Left cardiac atrium (tissue), 4 donors: ENCODE data around the gene CDK18. TPM values are rescaled to one million over a fixed set of nuclear protein-coding genes. Genes with fewer than 3 reads are reported as not detected.
A peak's percentile ranks its signal among the peaks of the same experiment; 100 is the strongest.

Source experiments
- ATAC-seq, 2 donors: fragments of 200-7000 bp; cut with Tn5 transposase; one replicate each; pipeline ENCODE4 v1.9.1; 2020; ENCODE audit warnings: mild to moderate bottlenecking in 2 of 2, moderate library complexity in 2 of 2
- DNase-seq: peaks from one replicate; pipeline ENCODE4 v3.0.0-alpha.2; 2020
- intact Hi-C, 2 donors: fragments of 100-400 bp; cut with DNase I; formaldehyde crosslinking; loops; one replicate each; pipeline versions ENCODE4 v1.14.1 to v1.15.1; 2022 to 2023
- total RNA-seq, 2 donors: library from RNA; stranded (reverse); fragmentation: NEBNext Ultra II Directional; extraction: Animal tissue kit (Norgen Biotek cat#: 25700); gene quantifications; one replicate each; pipeline ENCODE4 v1.2.1, GENCODE V29; 2021
- donor health status: DM: no; HTN: yes; CAD: no.
- donor health status: DM: no; HTN: yes; CAD: no; lungs with severe emphysema.
- donor health status: DM: yes; HTN: yes; CAD: no.
- donor health status: Dilated cardiomyopathy.

Gene CDK18
- total RNA-seq, 2 donors from 2014 or later: 102 to 118 TPM

DNA sequence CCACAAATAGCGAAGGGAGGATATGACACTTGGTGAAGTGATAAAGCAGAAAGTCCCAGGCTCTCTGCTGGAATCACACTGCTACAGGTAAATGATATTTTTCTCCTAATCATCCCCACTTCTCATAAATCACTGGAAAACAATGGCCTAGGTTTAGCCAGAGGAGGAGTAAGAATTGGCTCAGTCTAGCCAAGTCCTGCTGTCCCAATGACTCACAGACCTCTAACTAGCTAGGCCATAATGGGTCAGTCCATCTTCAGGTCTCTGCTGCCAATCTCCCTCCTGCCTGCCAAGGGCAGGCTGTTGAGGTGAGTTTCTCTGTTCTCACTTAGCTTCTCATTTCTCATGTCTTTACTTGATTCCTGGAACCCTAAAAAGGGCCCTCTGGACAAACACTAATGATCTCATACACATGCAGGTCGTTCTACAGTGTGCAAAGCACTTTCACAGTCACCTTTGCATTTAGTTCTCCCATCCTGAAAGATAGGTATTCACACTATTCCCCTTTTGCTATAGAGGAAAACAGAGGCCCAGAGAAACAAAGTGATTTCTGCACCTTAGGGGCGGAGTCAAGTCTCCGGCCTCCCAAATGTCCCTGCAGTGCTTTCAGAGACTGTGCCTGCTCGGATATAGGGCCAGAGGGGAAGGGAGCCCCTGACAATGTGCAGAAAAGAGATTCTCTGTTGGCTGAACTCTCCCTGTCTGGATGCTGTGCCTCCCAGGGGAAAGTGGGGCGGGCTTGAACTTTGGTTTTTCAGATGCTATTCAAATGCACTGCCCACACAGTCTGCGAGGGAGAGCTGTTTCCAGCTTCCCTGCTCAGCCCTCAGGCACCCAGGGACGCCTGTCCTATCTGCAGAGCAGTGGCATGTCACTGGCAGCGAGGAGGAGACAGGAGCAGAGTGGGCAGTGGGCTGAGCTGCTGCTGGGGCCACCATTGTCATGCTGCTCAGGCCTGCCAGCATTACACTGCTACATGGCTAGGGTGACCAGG is 3.9 kb upstream of the CDK18 start:
- peak in 1 of 2 donors; percentile 37 for ATAC-seq
- DNase-seq: no peak
- intact Hi-C loops: no loop called here

DNA sequence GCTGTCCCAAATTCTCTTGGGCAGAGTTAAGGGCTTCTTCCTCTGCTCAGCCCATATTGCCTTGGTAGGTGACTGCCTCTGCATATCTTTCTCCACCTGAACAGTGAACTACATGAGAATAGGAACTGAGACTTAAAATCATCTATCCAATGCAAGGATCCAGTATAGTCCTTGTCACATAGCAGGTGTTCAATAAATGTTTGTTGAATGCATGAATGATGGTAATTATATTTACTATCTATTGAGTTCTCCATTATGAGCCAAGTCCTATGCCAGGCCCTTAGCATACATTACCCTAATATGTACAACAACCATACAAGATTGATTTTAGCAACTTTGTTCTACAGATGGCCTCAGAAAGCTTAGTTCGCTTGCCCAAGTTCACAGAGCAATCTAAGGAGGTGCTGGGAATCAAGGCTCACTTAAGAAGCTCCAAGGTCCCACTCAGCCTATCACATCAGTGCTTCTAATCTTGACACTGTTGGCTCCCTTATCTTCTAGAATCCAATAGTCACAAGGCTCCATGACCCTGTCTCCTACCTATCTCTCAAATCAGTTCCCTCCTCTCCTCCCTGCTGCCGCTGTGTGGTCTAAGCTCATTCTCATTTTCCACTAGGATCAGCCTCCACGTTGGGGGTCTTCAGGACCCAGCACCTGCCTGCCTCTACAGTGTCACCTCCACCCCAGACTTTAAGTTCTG is 2.2 kb upstream of the CDK18 start:
- no peak for ATAC-seq
- no peak for DNase-seq
- intact Hi-C loops: no loop called here

DNA sequence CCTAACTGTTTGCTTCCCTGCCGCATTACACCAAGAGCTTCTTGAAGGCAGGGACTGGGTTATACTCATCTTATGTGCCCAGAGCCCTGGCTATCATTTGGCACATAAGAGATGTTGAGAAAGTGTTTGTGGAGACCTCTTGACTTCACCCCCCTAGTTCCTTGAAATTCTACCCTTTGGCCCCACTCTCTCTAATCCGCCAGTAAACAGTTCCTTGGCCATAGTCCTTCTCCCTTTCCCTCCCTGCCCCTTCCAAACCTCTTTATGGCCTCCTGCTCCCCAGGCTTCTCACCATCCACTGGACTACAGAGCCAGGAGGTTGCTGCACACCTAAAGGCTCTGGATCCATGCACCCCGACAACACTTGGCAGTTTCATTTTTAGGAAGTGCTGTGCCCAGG is 1.5 kb upstream of the CDK18 start:
- ATAC-seq (no peak), DNase-seq (no peak)
- intact Hi-C loops: no loop called here

DNA sequence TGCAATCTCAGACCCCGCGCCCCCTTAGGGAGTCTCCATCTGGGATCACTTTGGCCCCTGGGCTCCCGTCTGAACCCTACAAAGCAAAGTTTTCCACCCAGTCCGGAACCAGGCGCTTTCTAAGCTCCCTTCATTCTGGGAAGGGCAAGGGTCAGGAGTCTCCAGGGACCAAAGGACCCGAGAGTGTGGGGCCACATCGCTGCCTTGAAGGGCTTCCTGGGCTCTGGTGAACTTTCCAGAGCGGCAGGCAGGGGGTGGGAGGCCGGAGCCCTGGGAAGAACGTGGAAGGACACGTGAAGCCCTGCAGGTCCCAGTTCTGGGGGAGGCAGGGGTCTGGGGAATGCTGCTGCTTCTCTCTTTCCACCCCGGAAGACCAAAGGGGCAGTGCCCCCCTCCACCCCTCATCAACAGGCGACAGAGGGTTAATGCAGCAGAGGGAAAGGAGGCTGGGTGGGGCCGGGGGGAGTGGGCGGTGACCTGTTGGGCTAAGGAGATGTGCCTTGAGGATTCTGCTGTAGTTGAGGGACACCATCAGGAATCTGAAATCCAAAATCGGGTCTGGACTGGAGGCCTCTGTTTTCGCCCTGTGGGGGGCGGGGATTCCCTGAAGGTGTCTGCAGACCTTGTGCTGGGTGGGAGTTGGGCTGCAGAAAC is 734 bp downstream of the CDK18 start:
- DNase-seq (no peak), ATAC-seq (peak; percentile 9 to 21)
- intact Hi-C loops: no loop called here

DNA sequence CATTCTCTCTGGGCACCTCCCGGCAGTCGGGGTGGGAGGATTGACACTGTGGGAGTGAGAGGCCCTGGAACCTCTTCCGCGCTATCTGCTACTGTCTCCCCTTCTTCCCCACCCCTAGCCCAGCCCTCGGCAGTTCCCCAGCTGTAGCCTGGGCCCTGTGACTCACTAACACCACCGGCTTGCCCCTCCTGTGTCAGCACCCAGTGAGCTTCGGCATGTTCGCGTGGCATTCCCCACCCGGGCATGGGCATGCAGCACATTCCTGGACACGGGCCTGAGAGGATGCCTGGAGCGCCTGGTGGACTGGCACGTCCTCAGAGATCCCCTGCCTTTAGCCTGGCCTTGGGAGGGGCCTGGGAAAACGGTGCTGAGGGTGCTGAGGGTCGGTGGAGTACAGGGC is 1.3 kb downstream of the CDK18 start:
- intact Hi-C loops: no loop called here
- ATAC-seq (peak; percentile 76 to 78), DNase-seq (peak; percentile 65)

DNA sequence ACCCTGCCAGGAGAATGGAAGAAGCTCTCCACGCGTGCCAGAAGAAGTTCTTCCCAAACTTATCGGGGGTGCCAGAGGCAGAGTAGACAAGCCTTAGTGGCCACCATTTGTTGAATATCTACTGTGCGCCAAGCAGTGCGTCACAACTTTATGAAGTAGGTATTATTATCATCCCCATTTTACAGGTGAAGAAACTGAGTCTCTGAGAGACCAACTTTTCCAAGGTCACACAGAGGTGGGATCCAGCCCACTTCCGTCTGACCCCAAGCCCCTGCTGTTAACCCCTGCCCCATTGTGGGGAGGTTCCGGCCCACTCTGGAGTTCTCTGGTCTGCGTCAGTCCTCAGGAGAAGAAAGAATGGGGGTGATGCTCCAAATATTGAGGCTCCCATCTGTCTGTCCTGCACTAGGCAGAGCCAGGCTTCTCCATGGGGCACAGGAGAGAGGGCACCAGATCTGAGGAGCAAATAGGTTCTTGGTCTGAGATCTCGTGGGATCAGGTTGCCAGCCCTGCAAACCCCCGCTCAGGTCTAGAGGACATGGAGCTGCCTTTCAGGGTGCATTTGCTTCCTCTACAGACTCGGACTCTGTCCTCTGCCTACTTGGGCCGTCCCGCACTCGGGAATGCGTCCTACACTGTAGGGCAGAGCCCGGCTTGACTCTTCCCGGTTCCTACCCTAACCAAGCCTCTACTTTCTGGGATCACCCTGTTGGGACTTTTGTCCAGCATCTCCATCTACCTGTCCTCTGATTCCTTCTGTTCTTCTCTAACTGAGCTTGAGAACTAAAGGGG is 2.1 kb downstream of the CDK18 start:
- intact Hi-C loops: no loop called here
- no peak for ATAC-seq
- DNase-seq: no peak

DNA sequence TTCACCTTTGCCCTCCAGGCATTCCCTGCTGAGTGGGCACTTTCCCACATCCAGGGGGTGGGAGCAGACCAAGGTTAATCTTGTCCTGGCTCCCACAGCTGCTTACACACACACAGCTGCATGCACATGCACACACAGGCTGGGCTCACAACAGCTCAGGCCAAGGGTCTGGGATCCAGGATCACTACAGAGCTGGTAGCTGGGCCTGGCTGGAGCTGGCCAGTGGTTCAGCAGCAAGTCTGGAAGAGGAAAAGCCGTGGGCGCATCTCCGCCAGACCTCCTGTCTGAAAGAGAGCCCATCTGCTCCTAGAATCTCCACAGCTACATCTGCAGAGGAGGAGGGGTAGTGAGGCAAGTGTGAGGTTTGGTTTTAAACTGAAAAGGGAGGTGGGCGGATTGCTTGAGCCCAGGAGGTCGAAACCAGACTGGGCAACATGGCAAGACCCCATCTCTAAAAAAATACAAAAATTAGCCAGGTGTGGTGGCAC is 3.8 kb downstream of the CDK18 start:
- intact Hi-C loops: no loop called here
- ATAC-seq (no peak), DNase-seq (no peak)

DNA sequence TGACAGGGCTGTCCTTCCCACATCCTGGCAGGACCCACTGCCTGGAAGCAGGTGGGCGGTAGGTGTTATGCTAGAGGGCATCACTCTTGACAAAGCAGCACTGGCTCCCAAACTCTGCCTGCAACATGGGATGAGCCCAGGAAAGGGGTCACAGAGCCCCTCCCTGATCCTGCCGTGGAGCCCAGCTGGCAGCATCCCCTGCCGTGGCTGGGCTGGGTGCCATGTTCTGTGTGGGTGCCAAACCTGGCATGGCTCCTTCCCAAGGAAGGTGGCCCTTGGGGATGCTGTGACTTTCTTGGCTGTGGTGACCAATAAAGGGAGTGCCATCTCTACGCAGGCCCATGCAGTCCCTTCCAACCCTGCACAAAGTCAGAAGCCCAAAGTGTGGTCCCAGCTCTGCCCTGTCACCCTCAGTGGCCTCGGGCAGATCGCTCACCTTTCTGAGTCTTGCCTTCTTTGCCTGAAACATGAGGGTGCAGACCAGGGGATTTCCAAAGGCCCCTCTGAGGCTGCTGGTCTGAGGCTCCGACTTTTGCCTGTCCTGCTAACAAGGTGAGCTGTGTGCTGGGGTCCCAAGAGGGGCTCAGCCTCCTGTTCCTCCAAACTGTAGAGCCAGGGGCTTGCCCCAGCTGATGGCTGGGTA is 6.0 kb downstream of the CDK18 start:
- DNase-seq (no peak), ATAC-seq (peak; percentile 6 to 21)
- intact Hi-C loops: no loop called here

DNA sequence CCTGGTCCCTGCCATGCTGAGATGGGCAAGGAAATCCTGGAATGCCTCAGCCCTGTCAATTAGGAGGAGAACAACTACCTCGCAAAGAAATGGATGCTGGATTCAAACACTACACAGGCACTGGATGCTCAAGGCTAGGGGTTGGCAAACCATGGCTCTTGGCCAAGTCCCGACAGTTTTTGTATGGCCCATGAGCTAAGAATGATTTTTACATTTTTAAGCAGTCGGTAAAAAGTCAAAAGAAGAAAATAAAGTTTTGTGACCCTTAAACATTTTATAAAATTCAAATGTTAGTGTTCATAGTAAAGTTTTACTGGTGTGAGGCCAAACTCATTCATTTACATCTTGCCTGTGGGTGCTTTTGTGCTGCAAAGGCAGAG is 6.5 kb downstream of the CDK18 start:
- intact Hi-C loops: no loop called here
- ATAC-seq (no peak), DNase-seq (no peak)

DNA sequence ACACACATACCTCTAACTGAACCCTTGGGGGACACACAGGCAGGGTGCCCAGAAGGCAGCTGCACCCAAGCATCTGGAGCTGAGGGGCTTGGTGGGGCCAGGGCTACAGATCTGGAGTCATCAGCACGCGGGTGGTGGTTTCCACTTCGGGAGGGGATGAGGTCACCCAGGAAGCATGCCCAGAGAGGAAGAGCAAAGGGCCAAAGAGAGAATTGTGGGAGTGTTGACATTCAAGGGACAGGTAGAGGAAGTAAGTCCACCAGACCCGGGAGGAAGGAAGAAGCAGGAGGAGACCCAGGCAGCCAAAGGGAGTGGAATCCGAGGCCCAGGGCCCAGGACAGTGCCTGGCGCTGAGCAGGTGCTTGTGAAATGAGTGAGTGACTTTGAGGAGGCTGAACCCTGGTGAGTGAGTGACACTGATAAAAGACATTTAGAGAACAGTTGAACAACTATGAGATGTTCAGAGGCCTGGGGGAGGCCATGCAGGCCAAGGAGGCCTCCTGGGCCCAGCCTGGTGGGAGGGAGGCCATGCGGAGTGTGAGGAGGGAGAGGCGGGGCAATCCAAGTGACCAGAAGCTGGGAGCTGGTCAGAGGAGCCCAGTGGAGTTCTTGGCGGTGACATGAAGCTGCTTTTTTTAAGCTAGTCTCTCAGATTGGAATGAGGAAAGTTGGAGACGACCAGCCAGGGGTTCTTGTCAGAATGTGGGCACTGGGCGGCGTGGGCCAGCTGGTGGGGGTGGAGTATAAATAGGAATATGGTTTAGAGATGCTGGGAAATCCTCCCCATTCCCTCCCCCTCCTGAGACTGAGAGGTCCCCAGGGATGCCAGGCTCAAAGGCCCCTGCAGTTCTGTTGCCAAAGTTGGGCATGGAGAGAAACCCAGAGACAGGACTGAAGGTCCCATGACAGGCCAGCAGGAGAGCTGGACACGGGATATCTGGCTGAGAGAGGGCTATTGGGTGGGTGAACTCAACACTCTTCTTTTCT is 7.9 kb downstream of the CDK18 start:
- intact Hi-C loops: no loop called here
- ATAC-seq (peak; percentile 70 to 71), DNase-seq (peak; percentile 50)

DNA sequence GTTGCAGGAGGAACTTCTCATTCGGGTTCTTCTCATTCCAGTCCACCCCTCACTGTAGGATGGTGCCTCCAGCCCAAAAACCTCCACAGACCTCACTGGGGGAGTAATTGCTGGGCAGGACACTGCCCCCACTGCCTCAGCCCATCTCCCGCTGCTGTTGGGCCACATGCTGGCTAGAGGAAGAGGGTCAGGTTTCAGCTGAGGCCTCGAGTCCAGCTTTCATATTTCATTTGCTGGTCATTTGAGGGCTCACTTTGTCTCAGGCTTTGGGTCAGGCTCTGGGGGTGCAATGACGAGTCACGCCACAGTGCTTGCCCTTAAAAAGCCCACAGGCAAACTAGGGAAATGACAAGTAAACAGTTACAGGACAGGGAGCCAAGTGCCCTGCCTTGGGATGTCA is 9.3 kb downstream of the CDK18 start:
- no peak for ATAC-seq
- intact Hi-C loops: no loop called here
- DNase-seq: no peak

DNA sequence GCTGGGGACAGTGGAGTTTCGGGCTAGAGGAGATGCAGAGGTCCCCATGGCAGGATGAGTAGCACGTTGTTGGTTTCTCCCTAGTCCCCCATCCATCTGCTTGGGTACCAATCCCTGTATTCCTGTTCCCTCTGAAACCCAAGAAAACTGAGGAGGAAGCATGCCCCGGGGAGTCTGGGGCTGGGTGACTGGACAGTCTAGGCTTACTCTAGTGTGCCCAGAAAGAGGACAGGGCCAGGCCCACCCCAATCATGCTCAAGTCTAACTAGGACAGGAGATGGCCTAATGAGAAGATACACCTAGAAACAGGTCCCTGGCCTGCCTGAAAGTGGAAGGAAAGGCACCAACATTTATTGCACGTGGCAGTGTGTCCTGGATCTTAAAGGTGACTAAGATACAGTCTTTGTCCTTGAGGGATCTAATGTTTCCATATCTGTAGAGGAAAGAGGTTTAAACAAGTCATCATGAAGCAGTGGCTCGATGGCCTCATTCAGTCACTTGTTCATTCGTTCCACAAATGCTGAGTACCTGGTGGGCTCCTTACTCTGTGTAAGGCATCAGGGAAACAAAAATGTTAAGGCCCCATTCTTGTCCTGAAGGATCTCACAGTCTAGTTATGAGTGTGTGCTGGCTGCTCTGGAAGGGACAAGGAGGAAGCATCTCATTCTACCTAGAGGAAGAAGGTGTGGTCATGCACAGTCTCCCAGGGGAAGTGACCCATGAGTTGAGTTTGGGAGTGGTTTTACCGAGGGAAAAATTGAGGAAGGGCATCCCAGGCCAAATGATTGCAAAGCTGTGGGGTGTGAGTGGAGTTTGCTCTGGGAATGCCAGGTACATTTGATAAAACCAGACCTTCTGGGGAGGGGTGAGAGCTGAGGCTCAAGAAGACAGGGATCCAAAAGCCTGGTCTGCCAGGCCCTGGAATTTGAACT is 10.0 kb downstream of the CDK18 start:
- ATAC-seq (no peak), DNase-seq (no peak)
- intact Hi-C loops: no loop called here

DNA sequence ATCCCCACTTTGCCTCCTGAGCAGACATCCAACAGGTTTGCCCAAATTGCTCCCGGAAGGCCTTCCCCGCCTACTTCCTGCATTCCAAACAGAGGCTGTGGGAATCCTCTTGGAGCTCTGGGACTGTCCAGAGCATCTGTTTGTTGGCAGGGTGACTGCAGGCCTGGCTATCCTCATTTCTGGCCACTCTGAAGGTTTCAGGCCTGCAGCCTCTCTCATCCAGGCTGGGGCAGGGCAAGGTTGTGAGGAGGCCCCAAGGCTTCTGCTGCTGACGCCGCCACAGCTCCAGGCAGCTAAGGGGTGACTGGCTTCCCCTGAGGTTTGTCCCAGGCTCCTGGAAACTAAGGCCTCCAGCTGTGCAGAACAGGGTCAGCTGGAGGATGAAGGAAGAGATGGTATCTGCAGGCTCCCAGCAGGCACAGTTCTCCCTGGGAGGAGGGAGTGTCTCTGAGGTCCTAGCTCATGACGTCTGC is 11.3 kb downstream of the CDK18 start:
- intact Hi-C loops: no loop called here
- DNase-seq (no peak), ATAC-seq (peak; percentile 27 to 53)

DNA sequence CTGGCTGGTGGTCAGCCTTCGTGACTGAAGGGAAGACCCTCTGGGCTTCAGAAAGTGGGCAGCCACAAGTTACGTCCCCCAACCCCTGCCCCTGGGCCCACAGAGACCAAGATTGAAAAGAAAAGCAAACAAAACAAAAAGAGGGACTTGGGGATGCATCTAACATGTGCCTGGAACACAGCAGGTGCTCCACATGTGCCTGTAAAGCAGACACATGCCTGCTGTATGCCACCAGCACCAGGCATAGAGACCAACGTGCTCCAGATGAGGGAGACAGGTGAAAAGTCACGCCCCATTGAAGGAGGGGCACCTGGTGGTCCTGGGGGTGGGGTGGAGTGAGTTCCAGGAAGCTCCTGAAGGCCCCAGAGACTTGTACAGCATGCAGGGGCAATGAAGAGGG is 11.9 kb downstream of the CDK18 start:
- intact Hi-C loops: no loop called here
- ATAC-seq (no peak), DNase-seq (no peak)

DNA sequence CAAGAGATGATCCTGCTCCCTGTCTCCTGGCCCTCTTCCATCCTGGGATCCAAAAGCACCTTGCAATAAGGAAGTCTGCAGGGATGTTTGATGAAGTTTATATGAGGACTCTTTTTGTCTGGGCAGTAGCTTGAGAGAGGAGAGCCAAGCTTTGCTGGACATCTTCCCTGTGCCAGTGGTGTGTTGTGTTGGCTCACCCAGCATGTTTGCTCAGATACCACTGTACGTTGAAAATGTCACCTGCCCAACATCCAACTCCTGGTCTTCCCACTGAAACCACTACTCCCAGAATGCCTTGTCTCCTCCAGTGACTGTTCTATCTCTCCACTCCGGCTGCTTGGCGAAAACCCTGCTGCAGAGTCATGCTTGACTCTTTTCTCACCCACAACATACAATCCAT is 12.8 kb downstream of the CDK18 start:
- DNase-seq (no peak), ATAC-seq (no peak)
- intact Hi-C loops: no loop called here

DNA sequence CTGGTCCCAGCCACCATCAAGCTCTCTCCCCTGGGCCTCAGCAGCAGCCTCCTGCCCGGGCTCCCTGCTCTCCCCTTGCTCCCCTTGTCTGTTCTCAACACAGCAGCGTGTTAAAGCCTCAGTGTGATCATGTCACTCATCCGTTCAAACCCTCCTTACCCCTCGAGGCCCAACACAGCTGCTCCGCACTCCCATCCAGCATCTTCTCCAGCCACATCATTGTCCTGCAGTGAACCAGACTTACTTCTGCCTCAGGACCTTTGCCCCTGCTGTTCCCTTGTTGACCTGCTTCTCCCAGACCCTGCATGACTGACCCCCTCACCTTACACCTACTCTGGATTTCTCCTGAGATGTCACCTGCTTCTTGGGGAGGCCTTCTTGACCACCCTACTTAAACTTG is 13.3 kb downstream of the CDK18 start:
- intact Hi-C loops: no loop called here
- DNase-seq: no peak
- ATAC-seq: no peak
